Measurements from ENCODE around the gene TUB. TPM values are rescaled to one million over a fixed set of nuclear protein-coding genes. Genes with fewer than 3 reads are reported as not detected.

The TUB gene
- total and polyA plus RNA-seq, 7 donors = 0.25 to 4.6 (median 0.91) TPM

- no peak for ATAC-seq
- no peaks in the 10 kb centered on the region for H3K9me3 ChIP-seq
- no peaks in the 10 kb centered on the region for H3K27me3 ChIP-seq (ENCODE audit: insufficient read depth in 3 of 3, low read length in 2 of 3)
- no peak for DNase-seq
- intact Hi-C loops (cut with DNase I) = no loop called here
- no peaks in the 10 kb centered on the region for H3K4me1 ChIP-seq
- H3K36me3 ChIP-seq (ENCODE audit: insufficient read depth in 1 of 2, low read depth in 1 of 2) = no peaks in the 10 kb centered on the region
- TF ChIP-seq, protein P1, sequence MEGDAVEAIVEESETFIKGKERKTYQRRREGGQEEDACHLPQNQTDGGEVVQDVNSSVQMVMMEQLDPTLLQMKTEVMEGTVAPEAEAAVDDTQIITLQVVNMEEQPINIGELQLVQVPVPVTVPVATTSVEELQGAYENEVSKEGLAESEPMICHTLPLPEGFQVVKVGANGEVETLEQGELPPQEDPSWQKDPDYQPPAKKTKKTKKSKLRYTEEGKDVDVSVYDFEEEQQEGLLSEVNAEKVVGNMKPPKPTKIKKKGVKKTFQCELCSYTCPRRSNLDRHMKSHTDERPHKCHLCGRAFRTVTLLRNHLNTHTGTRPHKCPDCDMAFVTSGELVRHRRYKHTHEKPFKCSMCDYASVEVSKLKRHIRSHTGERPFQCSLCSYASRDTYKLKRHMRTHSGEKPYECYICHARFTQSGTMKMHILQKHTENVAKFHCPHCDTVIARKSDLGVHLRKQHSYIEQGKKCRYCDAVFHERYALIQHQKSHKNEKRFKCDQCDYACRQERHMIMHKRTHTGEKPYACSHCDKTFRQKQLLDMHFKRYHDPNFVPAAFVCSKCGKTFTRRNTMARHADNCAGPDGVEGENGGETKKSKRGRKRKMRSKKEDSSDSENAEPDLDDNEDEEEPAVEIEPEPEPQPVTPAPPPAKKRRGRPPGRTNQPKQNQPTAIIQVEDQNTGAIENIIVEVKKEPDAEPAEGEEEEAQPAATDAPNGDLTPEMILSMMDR (IDR thresholded peaks at IDR 0.05) = no peak
- 83 to 85% (median 84%) methylated on average over 8 to 10 of the region's 10 CpGs for WGBS, 3 donors
- no peak overlapping the region for H3K4me3 ChIP-seq
- no peak overlapping the region for H3K27ac ChIP-seq
Observed at GRCh38 chr11:8039530-8040260, 41.3 kb upstream of the TUB start.

GRCh38 chr11:8040261-8040920 lies 40.6 kb upstream of the TUB start:
- H3K4me3 ChIP-seq = no peak overlapping the region
- TF ChIP-seq, protein P1 (IDR thresholded peaks at IDR 0.05) = no peak
- ATAC-seq (no peak), DNase-seq (no peak)
- no peaks in the 10 kb centered on the region for H3K36me3 ChIP-seq (ENCODE audit: insufficient read depth in 1 of 2, low read depth in 1 of 2)
- WGBS, 3 donors = 78 to 90% (median 87%) methylated on average over 4 of the region's 4 CpGs
- no peaks in the 10 kb centered on the region for H3K27me3 ChIP-seq (ENCODE audit: insufficient read depth in 3 of 3, low read length in 2 of 3)
- no peak overlapping the region for H3K27ac ChIP-seq
- intact Hi-C loops (cut with DNase I) = no loop called here
- no peaks in the 10 kb centered on the region for H3K9me3 ChIP-seq
- no peaks in the 10 kb centered on the region for H3K4me1 ChIP-seq

DNA sequence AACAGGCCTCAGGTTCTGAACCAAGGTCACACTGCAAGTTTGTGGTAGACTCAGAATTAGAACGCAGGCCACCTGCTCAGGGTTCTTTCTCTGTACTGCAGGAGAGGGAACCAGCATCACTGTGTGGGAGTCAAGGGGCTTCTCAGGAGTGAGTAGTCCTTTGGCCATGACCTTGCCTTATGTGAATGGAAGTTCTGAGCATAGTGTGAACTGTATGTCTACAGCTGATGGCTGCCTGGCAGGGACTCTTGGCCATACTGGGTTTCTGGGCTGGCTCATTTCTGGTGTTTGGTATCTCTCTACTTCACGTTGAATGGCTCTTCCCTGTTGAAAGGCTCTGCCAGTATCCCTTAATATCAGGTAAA lies 40.1 kb upstream of the TUB start:
- TF ChIP-seq, protein P1 (IDR thresholded peaks at IDR 0.05) = no peak
- Histone ChIP-seq H3K4me3 (no peak overlapping the region), H3K27ac (no peak overlapping the region), H3K4me1 (no peaks in the 10 kb centered on the region), H3K36me3 (ENCODE audit: insufficient read depth in 1 of 2, low read depth in 1 of 2) (no peaks in the 10 kb centered on the region), H3K9me3 (no peaks in the 10 kb centered on the region), H3K27me3 (ENCODE audit: insufficient read depth in 3 of 3, low read length in 2 of 3) (no peaks in the 10 kb centered on the region)
- no peak for DNase-seq
- 74 to 92% (median 81%) methylated on average over 2 of the region's 2 CpGs for WGBS, 3 donors
- no peak for ATAC-seq
- intact Hi-C loops (cut with DNase I) = no loop called here

DNA sequence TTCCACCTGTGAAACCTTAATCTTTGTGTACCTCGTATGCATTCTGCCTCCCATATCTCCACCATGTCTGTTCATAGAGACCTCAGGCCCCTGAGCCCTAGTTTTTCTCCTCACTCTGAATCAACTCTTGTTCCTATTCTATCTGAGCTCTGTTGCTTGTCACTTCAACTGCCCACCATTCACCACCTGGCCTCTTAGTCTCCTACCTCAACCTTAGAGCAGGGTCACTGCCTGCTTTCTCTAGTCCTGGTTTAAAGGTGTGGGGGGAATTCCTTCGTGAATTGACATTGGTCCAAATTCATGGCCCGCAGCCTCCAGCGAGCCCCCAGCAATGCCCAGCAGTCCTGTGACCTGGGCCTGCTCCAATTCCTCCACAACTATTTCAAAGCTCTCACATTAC lies 39.4 kb upstream of the TUB start:
- intact Hi-C loops (cut with DNase I) = no loop called here
- Histone ChIP-seq H3K9me3 (no peaks in the 10 kb centered on the region), H3K4me3 (no peak overlapping the region), H3K4me1 (no peaks in the 10 kb centered on the region), H3K27me3 (ENCODE audit: insufficient read depth in 3 of 3, low read length in 2 of 3) (no peaks in the 10 kb centered on the region), H3K27ac (no peak overlapping the region), H3K36me3 (ENCODE audit: insufficient read depth in 1 of 2, low read depth in 1 of 2) (no peaks in the 10 kb centered on the region)
- ATAC-seq (no peak), DNase-seq (no peak)
- WGBS, 3 donors = 84 to 90% (median 89%) methylated on average over 4 of the region's 4 CpGs
- TF ChIP-seq, protein P1 (IDR thresholded peaks at IDR 0.05) = no peak

All from psoas muscle (tissue), 8 donors.